Stimulated activated CD4-positive, alpha-beta T cell treated with anti-CD3 and anti-CD28 coated beads, Interleukin-12 subunit alpha, Interleukin-12 subunit beta, amount 100 ng/mL, for 24 hours (primary cell): Measurements from ENCODE around the gene GLIPR1L2.

Experiments used
- DNase-seq, 2 experiments: peaks; one replicate each; pipeline ENCODE4 v3.0.0-alpha.2; 2020; ENCODE audit warnings: low read depth in 2 of 2

GLIPR1L2 gene

DNA sequence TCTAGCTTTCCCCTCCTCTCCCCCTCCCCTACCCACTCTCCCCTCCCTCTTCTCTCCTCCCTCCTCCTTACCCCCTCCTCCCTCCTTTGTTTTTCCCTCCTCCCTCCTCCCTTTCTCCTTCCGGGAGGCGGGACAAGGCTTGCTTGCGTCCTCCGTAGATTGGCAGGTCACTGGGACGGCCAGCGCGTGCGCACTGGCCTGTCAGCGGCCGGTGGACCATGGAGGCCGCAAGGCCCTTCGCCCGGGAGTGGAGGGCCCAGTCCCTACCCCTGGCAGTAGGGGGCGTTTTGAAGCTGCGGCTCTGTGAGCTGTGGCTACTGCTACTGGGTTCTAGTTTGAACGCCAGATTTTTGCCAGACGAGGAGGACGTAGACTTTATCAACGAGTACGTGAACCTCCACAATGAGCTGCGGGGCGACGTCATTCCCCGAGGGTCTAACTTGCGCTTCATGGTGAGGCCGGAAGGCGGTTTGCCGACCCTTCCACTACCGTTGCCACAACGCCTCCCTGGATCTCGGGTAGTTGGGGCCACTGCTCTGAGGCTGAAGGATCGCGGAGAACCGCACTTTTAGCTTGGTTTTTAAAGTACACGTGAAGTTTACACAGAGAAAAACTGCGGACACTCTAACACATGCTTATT is at the start of gene GLIPR1L2:
Gene GLIPR1L2, plus strand, starts transcription at position 191 of the 640 bp plus-strand sequence. Its CDS starts 28 bp downstream, at position 219.
- peak; percentile 78 to 86 for DNase-seq

DNA sequence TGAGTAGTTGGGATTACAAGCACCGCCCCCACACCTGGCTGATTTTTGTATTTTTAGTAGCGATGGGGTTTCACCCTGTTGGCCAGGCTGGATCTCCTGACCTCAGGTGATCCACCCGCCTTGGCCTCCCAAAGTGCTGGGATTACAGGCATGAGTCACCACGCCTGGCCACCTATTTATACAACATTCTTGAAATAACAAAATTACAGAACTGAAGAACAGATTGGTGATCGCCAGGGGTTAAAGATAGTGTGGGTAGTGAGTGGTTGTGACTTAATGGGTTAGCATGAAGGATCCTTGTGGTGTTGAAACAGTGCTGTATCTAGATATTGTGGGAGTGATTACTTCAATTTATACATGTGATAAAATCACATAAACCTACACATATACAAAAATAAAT is 49.0 kb upstream of the GLIPR1L2 start:
- no peak for DNase-seq

DNA sequence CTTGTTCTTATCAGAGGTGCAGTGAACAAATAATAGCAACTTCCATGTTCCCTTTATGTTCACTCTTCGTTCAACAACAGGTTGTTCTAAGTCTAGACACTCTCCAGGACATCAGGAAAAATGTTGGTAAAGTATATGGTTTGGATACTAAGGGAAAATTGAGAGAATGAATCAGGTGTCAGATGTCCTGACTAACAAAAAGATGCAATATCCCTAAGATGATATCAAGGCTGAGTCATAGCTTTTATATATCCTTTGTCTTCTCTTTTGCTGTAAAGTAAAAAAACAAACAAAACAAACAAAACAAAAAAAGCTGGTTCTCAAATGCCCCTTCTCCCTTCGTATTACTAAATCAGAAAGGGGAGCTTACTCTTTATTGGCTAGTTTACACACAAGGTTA is 45.4 kb upstream of the GLIPR1L2 start:
- no peak for DNase-seq

DNA sequence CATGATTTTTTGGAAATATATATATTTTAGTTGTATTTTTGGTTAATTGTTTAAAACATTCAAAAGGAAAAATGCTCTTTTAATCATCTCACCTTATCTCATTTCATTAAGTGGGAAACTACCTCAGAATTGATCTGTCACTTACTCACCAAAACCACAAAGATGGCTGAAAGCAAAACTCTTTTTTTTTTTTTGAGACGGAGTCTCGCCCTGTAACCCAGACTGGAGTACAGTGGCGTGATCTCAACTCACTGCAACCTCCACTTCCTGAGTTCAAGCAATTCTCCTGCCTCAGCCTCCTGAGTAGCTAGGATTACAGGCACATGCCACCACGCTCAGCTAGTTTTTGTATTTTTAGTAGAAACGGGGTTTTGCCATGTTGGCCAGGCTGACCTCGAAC is 44.7 kb upstream of the GLIPR1L2 start:
- peak in 1 of 2 experiments; percentile 7 for DNase-seq

DNA sequence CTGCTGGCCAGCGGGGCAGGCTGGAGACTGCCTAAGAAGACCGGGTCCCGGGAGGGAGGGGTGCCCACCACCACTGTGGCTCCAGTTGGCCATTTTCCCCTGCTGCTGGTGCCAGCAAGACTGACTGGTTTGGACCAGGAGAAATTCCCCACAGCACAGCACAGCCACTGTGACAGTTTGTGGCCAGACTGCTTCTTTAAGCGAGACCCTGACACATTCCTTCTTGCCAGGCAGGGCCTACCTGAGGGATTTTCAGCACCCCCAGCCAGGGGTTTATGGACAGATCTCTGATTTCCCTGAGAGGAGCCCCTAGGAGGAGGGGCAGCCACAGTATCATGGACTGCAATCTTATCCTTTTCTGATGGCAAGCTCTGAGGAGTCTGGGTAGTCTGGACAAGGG is 40.9 kb upstream of the GLIPR1L2 start:
- no peak for DNase-seq

DNA sequence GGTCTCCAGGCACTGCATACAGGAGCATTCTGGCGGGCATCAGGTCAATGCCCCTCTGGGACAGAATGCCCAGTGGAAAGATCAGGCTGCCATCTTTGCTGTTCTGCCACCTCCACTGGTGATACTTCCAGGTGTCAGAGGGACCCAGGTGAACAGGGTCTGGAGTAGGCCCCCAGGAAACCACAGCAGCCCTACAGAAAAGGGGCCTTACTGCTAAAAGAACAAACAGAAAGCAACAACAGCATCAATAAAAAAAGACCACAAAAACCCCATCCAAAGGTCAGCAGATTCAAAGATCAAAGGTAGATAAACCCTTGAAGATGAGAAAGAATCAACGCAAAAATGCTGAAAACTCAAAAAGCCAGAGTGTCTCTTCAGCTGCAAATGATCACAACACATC is 40.5 kb upstream of the GLIPR1L2 start:
- no peak for DNase-seq

DNA sequence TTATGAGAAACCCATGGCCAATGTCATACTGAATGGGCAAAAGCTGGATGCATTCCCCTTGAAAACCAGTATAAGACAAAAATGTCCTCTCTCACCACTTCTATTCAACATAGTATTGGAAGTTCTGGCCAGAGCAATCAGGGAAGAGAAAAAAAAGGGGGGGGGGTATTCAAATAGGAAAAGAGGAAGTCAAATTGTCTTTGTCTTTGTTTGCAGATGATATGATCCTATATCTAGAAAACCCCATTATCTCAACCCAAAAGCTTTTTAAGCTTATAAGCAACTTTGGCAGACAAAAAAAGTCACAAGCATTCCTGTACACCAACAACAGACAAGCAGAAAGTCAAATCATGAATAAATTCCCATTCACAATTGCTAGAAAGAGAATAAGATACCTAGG is 36.9 kb upstream of the GLIPR1L2 start:
- no peak for DNase-seq

DNA sequence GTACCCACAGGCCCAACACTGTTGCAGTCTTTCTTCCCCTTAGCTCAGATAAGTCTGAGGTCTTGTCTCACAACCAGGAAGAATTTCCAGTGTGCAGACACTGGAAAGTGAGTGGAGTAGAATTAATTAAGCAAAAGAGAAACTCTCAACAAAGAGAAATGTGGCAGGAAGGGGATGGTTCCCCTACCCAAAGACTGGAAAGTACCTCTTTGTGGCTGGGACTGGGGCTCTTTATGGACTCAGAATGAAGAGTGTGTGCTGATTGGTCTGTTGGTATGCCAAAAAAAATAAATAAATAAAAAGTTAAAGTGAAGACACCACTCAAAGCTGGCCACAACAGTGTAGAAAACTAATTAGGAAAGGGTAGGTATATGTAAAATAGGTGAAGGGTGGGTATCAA is 30.0 kb upstream of the GLIPR1L2 start:
- DNase-seq = no peak

DNA sequence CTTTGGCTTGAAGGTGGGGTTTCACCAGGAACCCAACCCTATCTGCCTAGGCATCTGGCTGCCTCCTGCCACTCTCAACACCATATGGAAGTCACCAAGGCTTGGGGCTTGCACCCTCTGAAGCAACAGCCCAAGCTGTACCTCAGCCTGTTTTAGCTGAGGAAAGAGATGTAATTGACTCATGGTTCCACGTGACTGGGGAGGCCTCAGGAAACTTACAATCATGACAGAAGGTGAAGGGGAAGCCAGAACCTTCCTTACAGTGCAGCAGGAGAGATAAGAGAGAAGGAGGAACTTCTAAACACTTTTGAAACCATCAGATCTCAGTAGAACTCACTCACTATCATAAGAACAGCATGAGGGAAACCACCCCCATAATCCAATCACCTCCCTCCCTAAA is 29.5 kb upstream of the GLIPR1L2 start:
- DNase-seq = no peak

DNA sequence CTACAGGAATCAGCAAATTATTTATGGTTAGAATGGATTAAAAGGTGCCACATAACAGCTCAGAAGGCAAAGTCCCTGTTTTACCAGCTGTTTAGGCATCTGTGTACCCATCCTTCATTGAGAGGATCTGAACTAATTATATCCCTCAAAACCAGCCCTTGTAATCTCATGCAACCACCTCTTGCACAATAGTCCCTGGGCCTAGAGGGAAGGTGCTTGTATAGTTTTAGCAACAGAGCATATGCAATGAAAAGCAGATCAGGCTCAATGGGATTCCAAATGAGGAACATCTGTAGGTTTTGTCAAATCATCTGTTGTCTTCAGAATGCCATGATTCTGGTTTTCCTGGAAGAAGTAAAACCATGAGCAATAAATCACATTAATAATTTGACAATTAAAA is 26.0 kb upstream of the GLIPR1L2 start:
- DNase-seq = no peak

DNA sequence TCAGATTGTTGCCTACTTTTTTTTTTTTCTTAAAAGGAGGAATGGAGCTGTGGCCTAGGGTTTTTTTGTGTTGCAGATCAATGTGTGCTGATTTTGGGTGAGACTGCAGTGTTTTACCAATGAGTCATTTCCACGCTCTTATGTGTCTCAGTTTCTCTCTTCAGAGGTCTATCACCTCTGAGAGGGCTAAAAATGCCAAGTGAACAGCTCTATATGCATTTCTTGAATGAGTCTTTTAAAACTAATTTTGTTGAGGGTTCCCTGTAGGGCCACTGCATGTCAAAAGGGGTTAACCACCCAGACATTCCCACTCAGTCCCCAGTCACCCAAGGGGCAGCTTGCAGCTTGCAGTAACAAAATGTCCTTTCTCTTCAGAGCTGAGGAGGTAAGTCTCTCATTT is 24.3 kb upstream of the GLIPR1L2 start:
- no peak for DNase-seq

DNA sequence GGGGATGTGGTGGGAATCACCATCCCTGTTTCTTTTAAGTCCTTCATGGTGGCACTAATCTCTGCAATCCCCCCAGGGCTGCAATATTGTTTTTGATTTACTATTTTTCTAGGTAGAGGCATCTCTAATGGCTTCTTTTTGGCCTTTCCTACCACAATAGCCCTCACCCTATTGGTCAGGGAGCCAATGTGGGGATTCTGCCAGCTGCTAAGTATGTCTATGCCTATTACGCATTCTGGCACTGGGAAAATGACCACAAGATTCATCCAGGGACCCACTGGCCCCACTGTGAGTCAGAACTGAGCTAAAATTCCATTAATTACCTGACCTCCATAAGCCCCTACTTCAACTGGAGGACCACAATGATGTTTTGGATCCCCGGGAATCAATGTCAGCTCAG is 15.9 kb upstream of the GLIPR1L2 start:
- no peak for DNase-seq

DNA sequence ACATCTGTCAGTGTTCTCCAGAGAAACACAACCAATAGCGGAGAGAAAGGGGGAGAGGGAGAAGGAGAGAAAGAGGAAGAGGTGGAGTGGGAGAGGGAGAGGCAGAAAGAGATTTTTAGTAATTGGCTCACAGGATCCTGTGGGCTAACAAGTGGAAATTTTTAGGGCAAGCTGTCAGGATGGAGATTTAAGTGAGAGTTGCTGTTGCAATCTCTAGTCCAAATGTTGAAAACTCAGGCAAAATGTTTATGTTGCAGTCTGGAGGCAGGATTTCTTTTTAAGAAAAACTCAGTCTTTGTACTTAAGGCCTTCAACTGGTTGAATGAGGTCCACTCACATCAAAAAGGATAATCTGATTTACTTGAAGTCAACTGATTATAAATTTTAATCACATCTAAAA is 12.5 kb upstream of the GLIPR1L2 start:
- no peak for DNase-seq

DNA sequence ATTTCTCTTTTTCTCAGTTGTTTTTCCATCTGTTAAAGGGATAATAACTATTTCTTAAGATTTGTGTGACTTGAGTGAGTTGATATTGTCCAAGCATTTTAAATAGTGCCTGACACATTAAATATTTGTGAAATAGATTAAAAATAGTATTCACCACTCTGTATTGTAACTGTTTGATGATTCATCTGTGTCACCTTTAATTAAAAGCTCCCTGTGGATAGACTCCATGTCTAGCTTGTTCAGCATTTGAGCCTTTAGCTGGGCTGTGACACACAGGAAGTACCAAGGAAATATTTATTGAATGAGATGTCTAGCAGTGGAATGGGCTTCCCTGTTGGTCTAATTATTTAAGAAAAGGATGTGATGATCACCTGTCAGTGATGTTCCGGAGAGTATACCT is 1.8 kb upstream of the GLIPR1L2 start:
- DNase-seq = no peak

DNA sequence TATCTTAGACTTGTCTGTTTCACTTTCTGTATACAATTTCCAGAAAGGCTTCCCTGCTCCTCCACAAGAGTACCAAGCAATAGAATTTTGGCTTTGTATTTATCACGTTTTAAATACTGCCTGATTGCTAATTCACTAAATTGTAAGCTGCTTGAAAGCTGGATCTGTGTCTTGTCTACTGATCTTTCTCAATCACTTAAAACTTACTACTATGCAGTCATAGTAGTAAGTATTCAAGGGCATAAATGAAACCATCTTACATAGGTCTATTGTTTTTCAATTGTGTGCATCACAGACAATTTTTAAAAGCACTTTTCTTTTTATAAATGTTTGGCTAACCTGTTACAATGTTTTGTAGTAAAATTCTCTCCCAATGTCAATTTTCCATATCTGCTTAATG is 1.2 kb upstream of the GLIPR1L2 start:
- DNase-seq = no peak

DNA sequence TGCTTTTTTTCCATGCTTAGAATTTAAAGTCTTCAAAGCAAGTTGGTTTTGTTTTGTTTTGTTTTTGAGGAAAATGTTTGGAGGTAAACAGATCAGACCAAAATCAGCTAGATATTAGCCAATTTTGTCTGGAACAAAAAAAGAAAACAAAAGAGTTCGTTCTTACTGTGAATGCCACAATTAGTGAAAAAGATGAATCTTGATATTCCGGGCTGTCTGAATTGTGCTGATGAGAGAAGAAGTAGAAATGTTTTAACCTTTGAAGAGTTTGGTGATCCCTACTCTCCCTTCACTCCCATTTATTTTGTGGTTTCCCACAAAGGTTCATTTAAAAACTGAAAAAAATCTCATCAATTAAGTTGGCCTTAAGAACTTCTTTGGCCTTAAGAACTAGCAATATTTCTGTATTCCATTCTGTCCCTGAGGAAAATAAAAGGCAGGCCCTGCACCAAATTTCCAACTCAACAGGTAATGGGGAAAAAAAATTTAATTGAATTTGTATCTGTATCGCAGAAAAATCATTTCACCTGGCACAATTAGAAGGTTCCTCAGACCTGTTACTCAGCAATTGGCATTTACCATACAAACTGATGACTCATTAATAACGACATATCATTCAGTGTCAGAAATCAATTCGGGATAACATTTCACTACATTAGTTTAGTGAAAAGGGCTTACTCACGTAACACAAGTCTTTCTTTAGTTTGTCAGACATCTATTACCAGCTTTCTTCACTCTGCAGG is 562 bp upstream of the GLIPR1L2 start:
- DNase-seq = no peak

DNA sequence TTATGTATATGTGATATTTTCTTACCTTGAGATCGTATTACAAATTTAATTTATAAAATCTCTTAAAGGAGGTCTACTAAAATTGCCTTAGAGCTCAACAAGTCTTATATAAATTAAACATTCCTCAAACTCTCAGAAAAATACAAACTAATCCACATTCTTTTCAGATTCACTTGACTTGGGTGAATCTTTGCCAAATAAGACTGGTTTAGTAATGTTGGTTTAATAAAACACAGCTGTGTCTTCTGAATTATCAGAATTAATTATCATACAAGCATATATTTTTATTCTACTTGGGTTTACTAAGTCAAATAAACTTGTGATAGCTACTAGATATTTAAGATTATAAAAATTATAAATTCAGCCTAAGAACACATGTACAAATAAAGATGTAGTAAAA is 13.3 kb downstream of the GLIPR1L2 start:
- DNase-seq = no peak

DNA sequence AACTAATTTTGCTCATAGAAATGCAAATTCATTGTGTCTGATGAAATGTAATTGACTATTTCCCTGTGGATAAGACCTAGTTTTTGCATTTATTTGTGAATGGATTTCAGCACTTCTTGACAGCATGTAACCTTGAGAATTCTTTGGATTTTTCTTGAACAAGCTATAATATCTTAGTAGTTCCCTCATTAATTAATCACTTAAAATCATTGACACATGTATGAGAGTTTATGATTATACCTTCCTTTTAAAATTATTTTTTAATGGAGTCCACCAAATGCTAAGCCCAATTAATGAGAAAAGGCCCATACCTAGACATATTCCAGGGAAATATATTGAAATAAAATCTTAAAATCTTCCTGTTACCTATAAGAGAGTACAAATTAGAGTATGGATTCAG is 16.8 kb downstream of the GLIPR1L2 start:
- DNase-seq = no peak

DNA sequence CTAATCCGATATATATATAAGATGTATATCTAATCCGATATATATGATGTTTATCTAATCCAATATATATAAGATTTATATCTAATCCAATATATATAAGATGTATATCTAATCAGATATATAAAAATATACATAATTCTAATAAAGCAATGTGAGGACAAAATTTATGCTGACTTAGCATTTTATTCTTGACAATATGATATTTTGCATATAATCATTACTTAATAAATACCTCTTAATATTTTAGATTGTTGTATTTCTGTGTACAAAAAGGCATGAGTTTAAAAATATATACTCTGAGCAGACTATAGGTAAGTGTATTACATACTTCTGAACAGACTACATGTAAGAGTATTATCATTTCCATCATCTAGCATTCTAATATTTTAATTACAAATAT is 18.9 kb downstream of the GLIPR1L2 start:
- no peak for DNase-seq

DNA sequence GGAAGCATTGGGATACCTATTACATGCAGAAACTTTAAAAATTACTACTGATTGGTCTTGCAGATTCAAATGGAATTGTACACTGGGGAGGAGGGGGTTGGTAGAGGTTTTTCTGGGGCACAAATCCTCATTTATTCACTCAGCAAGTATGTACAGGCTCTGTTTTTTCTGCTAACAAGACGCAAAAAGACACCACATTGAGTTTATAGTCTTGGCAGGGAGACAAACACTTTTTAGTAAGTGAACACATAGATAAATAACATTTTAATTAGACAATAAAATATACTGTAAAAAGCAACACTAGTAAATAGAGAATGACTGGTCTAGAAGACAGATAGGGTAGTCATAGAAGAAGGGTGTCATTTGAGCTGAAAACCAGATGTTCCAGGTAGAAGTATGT is 23.8 kb downstream of the GLIPR1L2 start:
- DNase-seq = no peak

DNA sequence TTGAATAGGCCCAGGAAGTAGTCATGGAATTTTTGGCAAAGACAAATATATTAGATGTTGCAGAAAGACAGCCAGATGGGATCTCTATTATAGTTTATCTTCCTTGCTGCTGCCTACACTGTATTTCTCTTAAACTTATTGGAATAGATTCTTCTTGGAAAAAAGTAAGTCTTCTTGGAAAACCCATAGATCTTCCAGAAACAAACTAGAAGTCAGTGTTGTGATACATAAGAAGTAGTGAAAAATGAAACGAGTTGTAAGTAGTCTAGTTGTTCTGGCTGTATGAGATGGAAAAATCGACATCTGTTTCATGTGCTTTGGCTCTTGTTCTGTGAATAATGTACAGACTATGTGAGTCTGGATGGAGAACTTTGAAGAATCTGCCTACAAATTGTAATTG is 29.0 kb downstream of the GLIPR1L2 start:
- DNase-seq = no peak

DNA sequence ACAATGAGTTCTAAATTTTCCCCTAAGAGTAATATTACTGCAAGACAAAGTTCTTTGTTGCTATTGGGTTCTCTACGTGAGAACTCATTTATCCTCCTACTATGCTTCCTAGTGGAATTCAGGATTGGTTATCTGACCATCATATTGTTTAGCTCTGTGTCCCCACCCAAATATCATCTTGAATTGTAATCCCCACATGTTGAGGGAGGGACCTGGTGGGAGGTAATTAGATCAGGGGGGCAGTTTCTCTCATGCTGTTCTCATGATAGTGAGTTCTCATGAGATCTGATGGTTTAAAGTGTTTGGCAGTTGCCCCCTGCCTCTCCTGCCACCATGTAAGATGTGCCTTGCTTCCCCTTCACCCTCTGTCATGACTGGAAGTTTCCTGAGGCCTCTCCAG is 36.6 kb downstream of the GLIPR1L2 start:
- DNase-seq = no peak

DNA sequence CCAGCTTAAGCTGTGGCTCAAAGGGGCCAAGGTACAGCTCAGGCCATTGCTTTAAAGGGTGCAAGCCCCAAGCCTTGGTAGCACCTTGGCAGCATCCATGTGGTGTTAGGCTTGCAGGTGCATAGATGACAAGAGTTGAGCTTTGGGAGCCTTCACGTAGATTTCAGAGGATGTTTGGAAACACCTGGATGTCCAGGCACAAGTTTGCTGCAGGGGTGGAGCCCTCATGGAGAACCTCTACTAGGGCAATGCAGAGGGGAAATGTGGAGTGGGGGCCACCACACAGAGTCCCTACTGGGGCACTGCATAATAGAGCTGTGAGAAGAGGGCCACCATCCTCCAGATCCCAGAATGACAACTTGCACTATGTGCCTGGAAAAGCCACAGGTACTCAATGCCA is 37.9 kb downstream of the GLIPR1L2 start:
- DNase-seq = no peak

DNA sequence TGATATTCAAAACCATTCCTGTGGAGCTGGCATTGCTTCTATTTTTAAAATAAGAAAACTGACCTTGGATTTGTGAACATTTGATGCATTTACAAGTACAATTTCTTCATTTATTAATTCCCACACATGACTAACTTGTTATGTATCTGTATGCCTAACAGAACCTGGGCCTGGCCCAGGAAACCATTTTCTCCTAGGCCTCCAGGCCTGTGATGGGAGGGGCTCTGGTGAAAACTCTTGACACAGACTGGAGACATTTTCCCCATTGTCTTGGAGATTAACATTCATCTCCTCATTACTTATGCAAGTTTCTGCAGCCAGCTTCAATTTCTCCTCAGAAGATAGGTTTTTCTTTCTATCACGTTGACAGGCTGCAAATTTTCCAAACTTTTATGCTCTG is 42.0 kb downstream of the GLIPR1L2 start:
- no peak for DNase-seq
